HepG2 (cell line): ENCODE measurements around the gene MAFF. TPM values are rescaled to one million over a fixed set of nuclear protein-coding genes. Genes with fewer than 3 reads are reported as not detected.
A peak's percentile ranks its signal among the peaks of the same experiment; 100 is the strongest.

Experiments
- CBFB ChIP-seq: sonication (generic); formaldehyde crosslinking; IDR thresholded peaks from 2 replicates; pipeline ENCODE4 v1.4.0; 2020; ENCODE audit warnings: missing genetic modification reagents
- JARID2 ChIP-seq: sonication (generic); formaldehyde crosslinking; IDR thresholded peaks from 2 replicates; pipeline ENCODE4 v1.8.1; 2023; ENCODE audit warnings: missing genetic modification reagents, inconsistent platforms; ENCODE audit not compliant: insufficient replicate concordance
- NFKB2 ChIP-seq: sonication (generic); formaldehyde crosslinking; IDR thresholded peaks from 2 replicates; pipeline ENCODE4 v1.4.0; 2020; ENCODE audit warnings: missing genetic modification reagents, borderline replicate concordance
- RBM22 ChIP-seq: fragments of 200-400 bp; formaldehyde crosslinking; optimal IDR thresholded peaks from 2 replicates; pipeline ENCODE3; 2017; ENCODE audit warnings: mild to moderate bottlenecking, low read length, moderate library complexity
- SALL2 ChIP-seq: sonication (generic); formaldehyde crosslinking; IDR thresholded peaks from 2 replicates; pipeline ENCODE4 v1.8.1; 2023; ENCODE audit warnings: mild to moderate bottlenecking, missing genetic modification reagents, inconsistent platforms
- SAP130 ChIP-seq: IDR thresholded peaks from 2 replicates; pipeline ENCODE4 v1.6.1; 2016; ENCODE audit warnings: low read depth
- SETDB1 ChIP-seq: sonication (generic); formaldehyde crosslinking; IDR thresholded peaks from 2 replicates; pipeline ENCODE4 v1.5.1; 2020; ENCODE audit warnings: missing genetic modification reagents, mild to moderate bottlenecking, borderline replicate concordance
- TEAD2 ChIP-seq: sonication (generic); formaldehyde crosslinking; IDR thresholded peaks from 2 replicates; pipeline ENCODE4 v1.9.0; 2021; ENCODE audit warnings: missing genetic modification reagents
- TEAD3 ChIP-seq: optimal IDR thresholded peaks from 2 replicates; pipeline ENCODE3; 2016; ENCODE audit warnings: borderline replicate concordance
- ZC3H13 ChIP-seq: sonication (generic); formaldehyde crosslinking; IDR thresholded peaks from 2 replicates; pipeline ENCODE4 v1.8.1; 2023; ENCODE audit warnings: mild to moderate bottlenecking, missing genetic modification reagents, moderate library complexity
- ZNF350 ChIP-seq: sonication (generic); formaldehyde crosslinking; IDR thresholded peaks from 2 replicates; pipeline ENCODE4 v1.4.0; 2020; ENCODE audit warnings: mild to moderate bottlenecking, low read depth, missing genetic modification reagents, borderline replicate concordance
- ZNF619 ChIP-seq: sonication (generic); formaldehyde crosslinking; IDR thresholded peaks from 2 replicates; pipeline ENCODE4 v1.4.0; 2020; ENCODE audit warnings: mild to moderate bottlenecking, missing genetic modification reagents
- ZNF773 ChIP-seq: sonication (generic); formaldehyde crosslinking; IDR thresholded peaks from 2 replicates; pipeline ENCODE4 v1.4.0; 2020; ENCODE audit warnings: missing genetic modification reagents, borderline replicate concordance
- ZNF781 ChIP-seq: sonication (generic); formaldehyde crosslinking; IDR thresholded peaks from 2 replicates; pipeline ENCODE4 v1.5.1; 2020; ENCODE audit warnings: borderline replicate concordance, mild to moderate bottlenecking, missing genetic modification reagents; ENCODE audit errors: not compliant biosample characterization
- ZNF83 ChIP-seq: sonication (generic); formaldehyde crosslinking; IDR thresholded peaks from 2 replicates; pipeline ENCODE4 v1.4.0; 2020; ENCODE audit warnings: missing genetic modification reagents, mild to moderate bottlenecking, borderline replicate concordance
- ZNF841 ChIP-seq: sonication (generic); formaldehyde crosslinking; IDR thresholded peaks from 2 replicates; pipeline ENCODE4 v1.8.1; 2023; ENCODE audit warnings: missing genetic modification reagents, borderline replicate concordance
- polyA plus RNA-seq, 8 experiments: library from polyadenylated mRNA; depleted of rRNA in 3 of 8; stranded (reverse) in 7 of 8; unstranded in 1 of 8; fragments of >200 nt; fragmentation: Illumina TruSeq in 4 of 8; extraction: Trizol in 4 of 8; gene quantifications; 2 replicates each; pipeline versions ENCODE4 v1.2.1 to v1.2.3, GENCODE V29; 2011 to 2016; ENCODE audit warnings: low read depth in 4 of 8, missing spikeins in 1 of 8, mixed read lengths in 1 of 8; ENCODE audit not compliant: insufficient read depth in 1 of 8
- total RNA-seq, 5 experiments: library from RNA; depleted of rRNA; stranded (reverse); fragments of >200 nt; fragmentation: Illumina TruSeq; extraction: Trizol; gene quantifications; 2 replicates each; pipeline ENCODE4 v1.2.3, GENCODE V29; 2016; ENCODE audit warnings: low read depth in 1 of 5
- TF ChIP-seq, protein P1 (sequence below): sonication (generic); formaldehyde crosslinking; IDR thresholded peaks from 2 replicates; pipeline ENCODE4 v1.8.1; 2022; ENCODE audit warnings: mild to moderate bottlenecking, missing genetic modification reagents
- TF ChIP-seq, protein P2 (sequence below): sonication (generic); formaldehyde crosslinking; IDR thresholded peaks from 2 replicates; pipeline ENCODE4 v1.4.0; 2020; ENCODE audit warnings: missing genetic modification reagents
- TF ChIP-seq, protein P3 (sequence below): sonication (generic); formaldehyde crosslinking; IDR thresholded peaks from 2 replicates; pipeline ENCODE4 v1.5.1; 2020; ENCODE audit warnings: mild to moderate bottlenecking, missing genetic modification reagents
- TF ChIP-seq, protein P4 (sequence below): sonication (generic); formaldehyde crosslinking; IDR thresholded peaks from 2 replicates; pipeline ENCODE4 v1.4.0; 2020; ENCODE audit warnings: missing genetic modification reagents

Gene MAFF
- total and polyA plus RNA-seq, 2 of the 13 experiments (the other 11 are each of a cell fraction or from before 2014, with no cell fraction given): 5.4 to 14.3 TPM

DNA sequence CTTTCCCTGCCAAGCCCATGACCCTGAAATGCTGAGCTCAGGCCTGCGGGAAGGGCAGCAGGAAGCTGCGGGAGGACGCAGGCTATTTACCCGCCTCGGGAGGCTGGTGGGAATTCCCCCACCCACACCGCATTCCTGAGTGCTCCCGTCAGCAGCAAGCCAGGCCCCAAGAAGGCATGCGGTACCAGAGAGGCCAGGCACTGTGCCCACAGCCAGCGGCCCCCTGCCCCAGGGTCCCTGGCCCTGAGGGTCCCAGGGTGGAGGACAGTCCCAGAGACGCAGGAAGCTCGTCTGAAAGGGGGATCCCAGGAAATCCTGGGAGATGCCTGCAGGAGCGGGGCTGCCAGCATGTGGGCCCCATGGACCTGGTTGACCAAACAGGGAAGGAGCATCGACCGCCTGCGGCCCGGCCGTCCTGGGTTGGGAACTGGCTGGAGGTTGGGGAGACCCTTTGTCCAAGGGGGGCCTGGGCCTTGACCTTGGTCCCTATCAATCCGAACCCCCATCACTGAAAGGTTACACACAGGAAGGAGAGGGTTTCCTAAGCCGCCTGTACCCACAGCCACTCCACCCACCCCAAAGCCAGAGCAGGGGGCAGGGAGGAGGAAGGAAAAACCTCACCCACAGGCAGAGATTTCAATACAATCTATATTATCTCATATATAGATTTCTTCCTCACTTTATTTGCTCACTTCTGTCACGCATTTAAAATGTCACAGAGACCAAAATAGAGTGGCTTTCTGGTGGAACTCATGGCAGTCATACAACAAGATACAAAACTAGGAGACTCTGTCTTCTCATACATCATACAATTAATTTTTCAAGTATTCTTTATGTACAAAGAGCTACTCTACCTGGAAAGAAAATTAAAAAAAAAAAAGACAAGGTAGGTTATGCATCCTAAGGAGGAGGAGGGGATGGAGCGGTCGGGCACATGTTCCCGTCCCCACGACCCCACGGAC lies 17.1 kb downstream of the MAFF start (continued):
- TF ChIP-seq, protein P1, sequence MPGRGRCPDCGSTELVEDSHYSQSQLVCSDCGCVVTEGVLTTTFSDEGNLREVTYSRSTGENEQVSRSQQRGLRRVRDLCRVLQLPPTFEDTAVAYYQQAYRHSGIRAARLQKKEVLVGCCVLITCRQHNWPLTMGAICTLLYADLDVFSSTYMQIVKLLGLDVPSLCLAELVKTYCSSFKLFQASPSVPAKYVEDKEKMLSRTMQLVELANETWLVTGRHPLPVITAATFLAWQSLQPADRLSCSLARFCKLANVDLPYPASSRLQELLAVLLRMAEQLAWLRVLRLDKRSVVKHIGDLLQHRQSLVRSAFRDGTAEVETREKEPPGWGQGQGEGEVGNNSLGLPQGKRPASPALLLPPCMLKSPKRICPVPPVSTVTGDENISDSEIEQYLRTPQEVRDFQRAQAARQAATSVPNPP: 0 out of 2 replicates have a peak, but pooled peaks have one; percentile 35
- TF ChIP-seq ZNF841 (no peak), ZNF350 (peak; percentile 44; the same call in 1 of the 2 replicates), RBM22 (no peak), ZNF619 (CRISPR knock-in tag) (no peak), ZNF781 (peak; percentile 35), ZNF83 (CRISPR knock-in tag) (peak; percentile 85; the same call in 1 of the 2 replicates), TEAD3 (CRISPR knock-in tag) (peak; percentile 98), SAP130 (peak; percentile 76), NFKB2 (CRISPR knock-in tag) (peak; percentile 93), SALL2 (CRISPR knock-in tag) (peak; percentile 59; the same call in 1 of the 2 replicates), CBFB (CRISPR knock-in tag) (peak; percentile 74; the same call in 1 of the 2 replicates), ZNF773 (CRISPR knock-in tag) (no peak), TEAD2 (no peak), JARID2 (CRISPR knock-in tag) (no peak), ZC3H13 (CRISPR knock-in tag) (peak; percentile 84), SETDB1 (CRISPR knock-in tag) (no peak)
- TF ChIP-seq, protein P2, sequence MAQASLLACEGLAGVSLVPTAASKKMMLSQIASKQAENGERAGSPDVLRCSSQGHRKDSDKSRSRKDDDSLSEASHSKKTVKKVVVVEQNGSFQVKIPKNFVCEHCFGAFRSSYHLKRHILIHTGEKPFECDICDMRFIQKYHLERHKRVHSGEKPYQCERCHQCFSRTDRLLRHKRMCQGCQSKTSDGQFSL (CRISPR knock-in tag): no peak
- TF ChIP-seq, protein P3, sequence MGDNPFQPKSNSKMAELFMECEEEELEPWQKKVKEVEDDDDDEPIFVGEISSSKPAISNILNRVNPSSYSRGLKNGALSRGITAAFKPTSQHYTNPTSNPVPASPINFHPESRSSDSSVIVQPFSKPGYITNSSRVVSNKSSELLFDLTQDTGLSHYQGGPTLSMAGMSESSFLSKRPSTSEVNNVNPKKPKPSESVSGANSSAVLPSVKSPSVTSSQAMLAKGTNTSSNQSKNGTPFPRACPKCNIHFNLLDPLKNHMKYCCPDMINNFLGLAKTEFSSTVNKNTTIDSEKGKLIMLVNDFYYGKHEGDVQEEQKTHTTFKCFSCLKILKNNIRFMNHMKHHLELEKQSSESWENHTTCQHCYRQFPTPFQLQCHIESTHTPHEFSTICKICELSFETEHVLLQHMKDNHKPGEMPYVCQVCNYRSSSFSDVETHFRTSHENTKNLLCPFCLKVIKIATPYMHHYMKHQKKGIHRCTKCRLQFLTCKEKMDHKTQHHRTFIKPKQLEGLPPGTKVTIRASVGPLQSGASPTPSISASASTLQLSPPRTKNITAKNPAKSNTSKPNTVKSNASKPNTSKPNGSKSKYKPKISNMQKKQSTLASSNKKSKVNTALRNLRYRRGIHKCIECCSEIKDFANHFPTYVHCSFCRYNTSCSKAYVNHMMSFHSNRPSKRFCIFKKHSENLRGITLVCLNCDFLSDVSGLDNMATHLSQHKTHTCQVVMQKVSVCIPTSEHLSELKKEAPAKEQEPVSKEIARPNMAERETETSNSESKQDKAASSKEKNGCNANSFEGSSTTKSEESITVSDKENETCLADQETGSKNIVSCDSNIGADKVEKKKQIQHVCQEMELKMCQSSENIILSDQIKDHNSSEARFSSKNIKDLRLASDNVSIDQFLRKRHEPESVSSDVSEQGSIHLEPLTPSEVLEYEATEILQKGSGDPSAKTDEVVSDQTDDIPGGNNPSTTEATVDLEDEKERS (CRISPR knock-in tag): 0 out of 2 replicates have a peak, but pooled peaks have one; percentile 61
- TF ChIP-seq, protein P4, sequence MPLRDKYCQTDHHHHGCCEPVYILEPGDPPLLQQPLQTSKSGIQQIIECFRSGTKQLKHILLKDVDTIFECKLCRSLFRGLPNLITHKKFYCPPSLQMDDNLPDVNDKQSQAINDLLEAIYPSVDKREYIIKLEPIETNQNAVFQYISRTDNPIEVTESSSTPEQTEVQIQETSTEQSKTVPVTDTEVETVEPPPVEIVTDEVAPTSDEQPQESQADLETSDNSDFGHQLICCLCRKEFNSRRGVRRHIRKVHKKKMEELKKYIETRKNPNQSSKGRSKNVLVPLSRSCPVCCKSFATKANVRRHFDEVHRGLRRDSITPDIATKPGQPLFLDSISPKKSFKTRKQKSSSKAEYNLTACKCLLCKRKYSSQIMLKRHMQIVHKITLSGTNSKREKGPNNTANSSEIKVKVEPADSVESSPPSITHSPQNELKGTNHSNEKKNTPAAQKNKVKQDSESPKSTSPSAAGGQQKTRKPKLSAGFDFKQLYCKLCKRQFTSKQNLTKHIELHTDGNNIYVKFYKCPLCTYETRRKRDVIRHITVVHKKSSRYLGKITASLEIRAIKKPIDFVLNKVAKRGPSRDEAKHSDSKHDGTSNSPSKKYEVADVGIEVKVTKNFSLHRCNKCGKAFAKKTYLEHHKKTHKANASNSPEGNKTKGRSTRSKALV: no peak
